RWPE1 (cell line): ENCODE data around the gene WHAMM.
A peak's percentile ranks its signal among the peaks of the same experiment; 100 is the strongest.

ENCODE experiments used
- CTCF ChIA-PET: fragments of 350-600 bp; sonication (Branson Sonifier 250); formaldehyde crosslinking; extraction: SDS; loops from one replicate; lab custom pipeline; 2021; lab: Yijun Ruan, JAX
- POLR2A ChIA-PET: fragments of 400-600 bp; formaldehyde crosslinking; extraction: SDS; loops from one replicate; lab custom pipeline; 2020; ENCODE audit warnings: antibody characterized with exemption; ENCODE audit not compliant: low non-redundant PET; lab: Yijun Ruan, JAX
- DNase-seq: peaks from one replicate; pipeline ENCODE4 v3.0.0; 2012; ENCODE audit warnings: low spot score
- H3K27ac ChIP-seq: fragments of 450-650 bp; 2 replicates; pipeline ENCODE4 v1.5.1; 2017
- TF ChIP-seq, protein P1 (sequence below): fragments of 450-650 bp; conservative IDR thresholded peaks from 2 replicates; pipeline ENCODE4 v1.5.1; 2017; ENCODE audit warnings: low read depth, mild to moderate bottlenecking

Gene WHAMM

DNA sequence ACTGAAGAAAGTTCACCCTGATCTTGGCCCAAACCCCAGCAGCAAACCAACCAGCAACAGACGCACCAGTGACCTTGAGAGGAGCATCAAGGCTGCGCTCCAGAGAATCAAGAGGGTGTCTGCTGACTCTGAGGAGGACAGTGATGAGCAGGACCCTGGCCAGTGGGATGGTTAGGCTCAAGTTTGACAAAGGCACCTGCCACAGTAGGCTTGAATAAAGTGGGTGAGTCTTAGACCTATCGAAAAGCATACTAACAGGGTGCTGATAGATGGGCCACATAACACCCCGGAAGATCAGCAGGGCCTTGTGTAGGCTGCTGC lies 23.9 kb downstream of the WHAMM start:
- TF ChIP-seq, protein P1, sequence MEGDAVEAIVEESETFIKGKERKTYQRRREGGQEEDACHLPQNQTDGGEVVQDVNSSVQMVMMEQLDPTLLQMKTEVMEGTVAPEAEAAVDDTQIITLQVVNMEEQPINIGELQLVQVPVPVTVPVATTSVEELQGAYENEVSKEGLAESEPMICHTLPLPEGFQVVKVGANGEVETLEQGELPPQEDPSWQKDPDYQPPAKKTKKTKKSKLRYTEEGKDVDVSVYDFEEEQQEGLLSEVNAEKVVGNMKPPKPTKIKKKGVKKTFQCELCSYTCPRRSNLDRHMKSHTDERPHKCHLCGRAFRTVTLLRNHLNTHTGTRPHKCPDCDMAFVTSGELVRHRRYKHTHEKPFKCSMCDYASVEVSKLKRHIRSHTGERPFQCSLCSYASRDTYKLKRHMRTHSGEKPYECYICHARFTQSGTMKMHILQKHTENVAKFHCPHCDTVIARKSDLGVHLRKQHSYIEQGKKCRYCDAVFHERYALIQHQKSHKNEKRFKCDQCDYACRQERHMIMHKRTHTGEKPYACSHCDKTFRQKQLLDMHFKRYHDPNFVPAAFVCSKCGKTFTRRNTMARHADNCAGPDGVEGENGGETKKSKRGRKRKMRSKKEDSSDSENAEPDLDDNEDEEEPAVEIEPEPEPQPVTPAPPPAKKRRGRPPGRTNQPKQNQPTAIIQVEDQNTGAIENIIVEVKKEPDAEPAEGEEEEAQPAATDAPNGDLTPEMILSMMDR: no peak
- no peak for DNase-seq
- ChIA-PET CTCF (interaction anchor here (0.6 kb wide), 1 partner anchor 154 kb away, joined by 3 read pairs; no protein-coding TSS in a partner anchor), POLR2A (no interaction called here)
- peak overlapping the region; percentile 100 for H3K27ac ChIP-seq

- no peak for DNase-seq
- peak overlapping the region; percentile 52 for H3K27ac ChIP-seq
- CTCF ChIA-PET: no interaction called here
- POLR2A ChIA-PET: no interaction called here
- TF ChIP-seq, protein P1: no peak
Observed at GRCh38 chr15:82835391-82835917, 26.0 kb downstream of the WHAMM start.

GRCh38 chr15:82838096-82838735 lies 28.8 kb downstream of the WHAMM start:
- DNase-seq: no peak
- ChIA-PET POLR2A (no interaction called here), CTCF (no interaction called here)
- H3K27ac ChIP-seq: no peak overlapping the region; the same call in 1 of the 2 replicates
- TF ChIP-seq, protein P1: no peak

- CTCF ChIA-PET: interaction anchor here (0.6 kb wide), 1 partner anchor 162 kb away, joined by 3 read pairs; no protein-coding TSS in a partner anchor
- TF ChIP-seq, protein P1: no peak
- H3K27ac ChIP-seq: no peak overlapping the region
- no peak for DNase-seq
- POLR2A ChIA-PET: no interaction called here
Observed at GRCh38 chr15:82839136-82839535, 29.7 kb downstream of the WHAMM start.

GRCh38 chr15:82840166-82840565 lies 30.7 kb downstream of the WHAMM start:
- no peak overlapping the region for H3K27ac ChIP-seq
- DNase-seq: no peak
- CTCF ChIA-PET: interaction anchor here (1.1 kb wide), 1 partner anchor 160 kb away, joined by 3 read pairs; no protein-coding TSS in a partner anchor
- TF ChIP-seq, protein P1: no peak
- POLR2A ChIA-PET: no interaction called here

- no peak overlapping the region for H3K27ac ChIP-seq
- TF ChIP-seq, protein P1: no peak
- ChIA-PET POLR2A (no interaction called here), CTCF (no interaction called here)
- no peak for DNase-seq
Observed at GRCh38 chr15:82843566-82843965, 34.1 kb downstream of the WHAMM start.
